ENCODE measurements around the gene SUCLG2. TPM values are rescaled to one million over a fixed set of nuclear protein-coding genes. Genes with fewer than 3 reads are reported as not detected.
"Not testable (repeated sequence)": the region's sequence is repeated elsewhere in the genome, so short reads cannot be mapped to it uniquely, and the experiment has no call there.

Gene SUCLG2
- total RNA-seq, 1 donor: 1.3 TPM

DNA sequence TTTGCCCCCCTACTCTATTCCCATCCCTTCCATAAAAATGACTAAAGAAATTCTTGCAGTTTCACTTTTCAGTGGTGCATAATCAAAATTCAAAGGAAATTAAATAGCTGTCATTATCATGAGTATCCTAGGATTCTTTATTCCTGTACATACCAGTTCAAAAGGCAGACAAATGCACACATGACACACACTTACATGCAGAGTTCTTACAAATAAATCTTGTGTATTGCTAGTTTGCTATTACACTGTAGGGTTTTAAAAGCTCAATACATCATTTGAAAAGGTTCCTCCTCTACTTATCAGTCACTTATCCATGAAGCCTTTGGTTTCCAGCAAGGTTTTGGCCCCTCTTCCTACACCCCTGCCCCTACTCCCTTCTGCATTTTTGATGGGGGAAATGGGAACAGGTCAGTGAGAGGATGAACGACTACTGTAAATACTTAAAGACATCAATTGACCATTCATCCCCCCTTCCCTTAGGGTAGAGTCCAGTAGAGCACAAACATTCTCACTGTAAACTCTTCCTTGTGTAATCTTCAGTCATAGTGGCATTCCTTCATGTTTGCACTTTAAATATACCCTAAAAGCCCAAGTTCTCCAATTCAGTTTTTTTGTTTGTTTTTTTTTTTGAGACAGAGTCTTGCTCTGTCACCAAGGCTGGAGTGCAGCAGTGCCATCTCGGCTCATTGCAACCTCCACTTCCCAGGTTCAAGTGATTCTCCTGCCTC is 92.6 kb downstream of the SUCLG2 start:
- DNase-seq (ENCODE audit: low read depth in 2 of 3, low spot score in 2 of 3): no peak

DNA sequence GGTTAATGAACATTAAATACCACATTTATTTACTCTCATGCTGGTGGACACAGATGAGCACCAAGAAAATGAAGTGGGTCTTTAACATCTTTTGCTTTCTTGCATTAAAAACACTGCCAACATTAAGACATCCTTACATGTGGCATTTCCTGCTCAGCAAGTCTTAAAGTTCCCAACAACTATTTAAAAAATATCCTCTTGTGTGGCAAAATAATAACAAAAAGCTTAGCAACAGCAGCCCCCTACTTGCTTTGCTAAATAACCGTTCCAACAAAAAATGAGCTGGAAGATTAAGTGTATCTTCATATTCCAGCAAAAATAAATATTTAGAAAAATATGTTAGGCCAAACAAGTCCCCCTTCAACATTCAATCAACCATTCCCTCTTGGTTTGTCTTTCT is 93.1 kb downstream of the SUCLG2 start:
- no peak for DNase-seq (ENCODE audit: low read depth in 2 of 3, low spot score in 2 of 3)

DNA sequence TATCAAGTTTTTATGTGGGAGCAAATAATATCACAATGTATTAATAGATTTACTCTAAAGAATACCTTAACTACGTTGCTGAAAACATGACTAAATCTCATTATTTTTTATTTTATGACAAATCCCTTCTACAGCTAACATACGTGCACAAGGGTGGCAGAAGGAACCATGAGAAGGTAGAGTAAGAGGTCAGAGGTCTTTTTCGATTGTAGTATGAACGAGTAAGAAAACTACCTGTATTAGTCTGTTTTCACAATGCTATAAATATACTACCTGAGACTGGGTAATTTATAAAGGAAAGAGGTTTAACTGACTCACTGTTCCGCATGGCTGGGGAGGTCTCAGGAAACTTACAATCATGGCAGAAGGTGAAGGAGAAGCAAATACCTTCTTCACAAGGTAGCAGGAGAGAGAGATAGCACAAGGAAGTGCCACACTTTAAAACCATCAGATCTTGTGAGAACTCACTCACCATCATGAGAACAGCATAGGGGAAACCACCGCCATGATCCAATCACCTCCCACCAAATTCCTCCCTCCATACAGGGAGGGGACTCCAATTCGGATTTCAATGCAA is 95.3 kb downstream of the SUCLG2 start:
- no peak for DNase-seq (ENCODE audit: low read depth in 2 of 3, low spot score in 2 of 3)

DNA sequence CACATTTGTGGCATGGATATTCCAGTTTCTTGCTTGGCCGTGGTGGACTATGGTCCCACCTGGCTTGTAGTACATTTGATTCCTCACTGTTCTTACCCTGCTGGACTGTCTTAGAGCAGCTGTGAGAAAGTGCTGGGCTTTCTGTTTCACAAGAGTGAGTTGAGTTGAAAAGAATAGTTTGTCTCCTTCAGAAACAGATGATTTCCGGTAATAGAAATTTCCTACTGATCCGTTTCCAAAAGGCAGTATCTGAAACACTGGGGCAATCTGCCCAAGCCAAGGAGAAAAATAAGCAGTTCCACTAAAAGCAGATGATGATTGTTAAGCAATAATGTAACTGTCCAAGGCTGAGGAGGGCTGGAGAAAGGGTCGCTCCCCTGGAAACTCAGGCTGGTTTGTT is 96.0 kb downstream of the SUCLG2 start:
- no peak for DNase-seq (ENCODE audit: low read depth in 2 of 3, low spot score in 2 of 3)

DNA sequence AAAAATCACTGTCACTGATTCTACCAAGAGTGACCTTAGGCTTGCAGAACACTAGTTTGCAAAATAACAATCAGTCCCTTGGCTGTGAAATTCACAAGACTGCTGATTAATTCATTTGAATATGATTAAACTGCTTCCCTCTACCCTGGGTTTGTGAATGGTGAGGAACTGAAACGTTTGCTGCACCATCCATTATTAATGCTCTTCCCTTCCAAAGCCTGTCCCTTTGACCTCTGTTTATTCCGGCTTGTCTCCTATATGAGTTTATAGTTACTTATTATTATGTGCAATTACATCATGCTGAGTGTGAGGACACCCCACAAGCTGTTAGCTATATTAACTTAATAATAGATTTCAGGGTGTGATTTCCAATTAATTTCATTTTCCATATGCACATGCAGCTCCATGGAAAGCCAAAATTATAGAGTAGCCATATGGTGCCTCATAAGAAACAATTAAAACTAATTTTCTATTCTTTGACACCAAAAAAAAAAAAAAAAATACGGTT is 96.5 kb downstream of the SUCLG2 start:
- DNase-seq (ENCODE audit: low read depth in 2 of 3, low spot score in 2 of 3): no peak

DNA sequence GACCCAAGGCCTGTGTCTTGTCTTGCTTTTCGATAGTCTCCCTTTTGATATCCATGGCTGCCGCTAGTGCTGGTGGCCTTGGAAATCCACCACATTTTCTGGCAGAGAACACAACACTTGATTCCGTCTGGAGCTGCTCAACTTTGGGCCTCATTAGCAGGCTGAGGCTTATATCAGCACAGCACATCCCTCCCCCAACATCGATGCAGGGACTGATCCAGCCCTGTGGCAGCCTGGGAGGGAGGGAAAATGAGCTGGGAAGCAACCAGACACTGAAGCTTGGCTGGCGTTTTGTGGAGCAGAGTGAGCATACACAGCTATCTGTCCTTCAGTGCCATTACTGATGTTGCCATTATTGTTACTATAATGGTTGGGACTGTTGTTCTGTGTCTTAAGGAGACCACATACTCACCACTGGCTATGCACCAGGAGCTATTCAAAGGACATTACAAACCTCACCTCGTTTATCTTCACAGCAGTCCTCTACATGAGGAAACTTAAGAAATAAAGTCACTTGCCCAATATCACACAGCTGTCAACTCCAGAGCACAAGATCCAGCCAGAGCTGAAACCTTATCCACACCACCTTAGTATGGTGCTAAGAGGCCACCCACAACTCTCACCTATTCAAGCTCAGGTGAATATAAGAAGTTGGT is 102.9 kb downstream of the SUCLG2 start:
- no peak for DNase-seq (ENCODE audit: low read depth in 2 of 3, low spot score in 2 of 3)

DNA sequence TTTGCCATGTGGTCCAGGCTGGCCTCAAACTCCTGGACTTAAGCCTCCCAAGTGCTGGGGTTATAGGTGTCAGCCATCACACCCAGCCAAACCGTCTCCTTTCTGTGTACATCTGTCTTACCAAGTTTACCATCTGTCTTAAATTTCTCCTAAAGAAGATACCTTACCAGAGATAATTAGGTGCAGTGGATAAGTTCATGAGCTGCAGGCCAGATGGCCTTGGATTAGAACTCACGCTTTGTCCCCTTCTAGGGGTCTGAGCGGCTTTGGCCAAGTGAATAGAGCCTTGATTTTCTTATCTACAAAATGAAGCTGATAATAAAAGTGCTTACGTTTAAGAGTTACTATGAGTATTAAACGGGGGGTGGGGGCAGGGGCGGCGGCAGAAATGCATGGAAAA is 103.9 kb downstream of the SUCLG2 start:
- no peak for DNase-seq (ENCODE audit: low read depth in 2 of 3, low spot score in 2 of 3)

DNA sequence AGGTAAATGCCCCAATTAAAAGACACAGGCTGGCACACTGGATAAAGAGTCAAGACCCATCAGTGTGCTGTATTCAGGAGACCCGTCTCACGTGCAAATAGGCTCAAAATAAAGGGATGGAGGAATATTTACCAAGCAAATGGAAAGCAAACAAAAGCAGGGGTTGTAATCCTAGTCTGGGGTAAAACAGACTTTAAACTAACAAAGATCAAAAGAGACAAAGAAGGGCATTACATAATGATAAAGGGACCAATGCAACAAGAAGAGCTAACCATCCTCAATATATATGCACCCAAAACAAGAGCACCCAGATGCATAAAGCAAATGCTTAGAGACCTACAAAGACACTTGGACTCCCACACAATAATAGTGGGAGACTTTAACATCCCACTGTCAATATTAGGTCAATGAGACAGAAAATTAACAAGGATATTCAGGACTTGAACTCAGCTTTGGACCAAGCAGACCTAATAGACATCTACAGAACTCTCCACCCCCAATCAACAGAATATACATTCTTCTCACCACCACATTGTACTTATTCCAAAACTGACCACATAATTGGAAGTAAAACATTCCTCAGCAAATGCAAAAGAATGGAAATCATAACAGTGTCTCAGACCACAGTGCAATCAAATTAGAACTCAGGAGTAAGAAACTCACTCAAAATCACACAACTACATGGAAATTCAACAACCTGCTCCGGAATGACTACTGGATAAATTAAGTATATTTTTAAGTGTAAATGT is 111.7 kb downstream of the SUCLG2 start:
- not testable (repeated sequence) for DNase-seq (ENCODE audit: low read depth in 2 of 3, low spot score in 2 of 3)

DNA sequence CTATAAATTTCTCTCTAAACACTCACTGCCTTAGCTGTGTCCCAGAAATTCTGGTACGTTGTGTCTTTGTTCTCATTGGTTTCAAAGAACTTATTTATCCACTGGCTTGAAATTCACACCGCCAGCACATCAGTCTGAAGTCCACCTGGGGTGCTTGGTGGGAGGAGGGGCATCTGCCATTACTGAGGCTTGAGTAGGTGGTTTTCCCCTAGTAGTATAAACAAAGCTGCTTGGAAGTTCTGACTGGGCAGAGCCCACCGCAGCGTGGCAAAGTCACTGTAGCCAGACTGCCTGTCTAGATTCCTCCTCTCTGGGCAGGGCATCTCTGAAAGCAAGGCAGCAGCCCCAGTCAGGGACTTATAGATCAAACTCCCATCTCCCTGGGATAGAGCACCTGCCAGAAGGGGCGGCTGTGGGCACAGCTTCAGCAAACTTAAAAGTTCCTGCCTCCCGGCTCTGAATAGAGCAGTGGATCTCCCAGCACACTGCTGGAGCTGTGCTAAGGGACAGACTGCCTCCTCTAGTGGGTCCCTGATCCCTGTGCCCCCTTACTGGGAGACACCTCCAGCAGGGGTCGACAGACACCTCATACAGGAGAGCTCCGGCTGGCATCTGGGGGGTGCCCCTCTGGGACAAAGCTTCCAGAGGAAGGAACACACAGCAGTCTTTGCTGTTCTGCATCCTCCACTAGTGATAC is 114.1 kb downstream of the SUCLG2 start:
- DNase-seq (ENCODE audit: low read depth in 2 of 3, low spot score in 2 of 3): no peak

DNA sequence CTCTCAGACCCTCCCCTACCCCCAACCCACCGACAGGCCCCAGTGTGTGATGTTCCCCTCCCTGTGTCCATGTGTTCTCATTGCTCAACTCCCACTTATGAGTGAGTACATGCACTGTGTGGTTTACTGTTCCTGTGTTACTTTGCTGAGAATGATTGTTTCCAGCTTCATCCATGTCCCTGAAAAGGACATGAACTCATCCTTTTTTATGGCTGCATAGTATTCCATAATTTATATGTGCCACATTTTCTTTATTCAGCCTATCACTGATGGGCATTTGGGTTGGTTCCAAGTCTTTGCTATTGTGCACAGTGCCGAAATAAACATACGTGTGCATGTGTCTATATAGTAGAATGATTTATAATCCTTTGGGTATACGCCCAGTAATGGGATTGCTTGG is 117.2 kb downstream of the SUCLG2 start:
- DNase-seq (ENCODE audit: low read depth in 2 of 3, low spot score in 2 of 3): not testable (repeated sequence)

DNA sequence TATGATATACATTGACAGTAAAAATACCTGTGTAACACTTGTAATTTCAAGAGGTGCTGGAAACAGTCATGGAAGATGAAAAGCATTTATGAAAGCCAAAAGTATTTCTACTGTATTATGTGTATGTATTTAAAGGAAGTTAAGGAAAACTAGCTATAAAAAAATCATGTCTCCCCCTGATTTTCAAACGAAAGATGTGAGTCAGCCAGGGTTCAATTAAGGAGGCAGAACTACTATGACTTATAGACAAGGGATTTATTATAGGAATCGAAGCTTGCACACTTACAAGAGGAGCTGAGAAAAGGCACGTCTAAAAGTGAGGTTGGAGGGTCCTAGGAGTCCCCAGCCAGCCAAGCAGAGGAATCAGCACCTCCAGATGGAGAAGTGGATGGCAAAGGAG is 119.4 kb downstream of the SUCLG2 start:
- no peak for DNase-seq (ENCODE audit: low read depth in 2 of 3, low spot score in 2 of 3)

DNA sequence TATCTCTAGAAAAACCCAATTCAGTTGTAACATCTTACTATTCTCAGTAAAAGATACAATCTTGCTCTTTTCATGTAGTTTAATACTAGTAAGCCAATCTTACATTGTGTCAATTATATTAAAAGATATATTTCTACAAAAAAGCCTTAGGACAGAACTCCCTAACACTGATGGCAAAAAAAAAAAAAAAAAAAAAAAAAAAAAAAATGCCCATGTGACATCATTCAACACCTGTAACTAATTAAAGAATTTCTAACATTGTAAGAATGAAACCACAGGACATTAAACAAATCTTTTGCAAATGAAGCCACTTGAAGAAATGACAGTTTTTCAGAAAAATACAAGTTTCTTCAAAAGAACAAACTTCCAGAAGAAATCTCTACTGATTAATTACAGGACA is 119.8 kb downstream of the SUCLG2 start:
- no peak for DNase-seq (ENCODE audit: low read depth in 2 of 3, low spot score in 2 of 3)

DNA sequence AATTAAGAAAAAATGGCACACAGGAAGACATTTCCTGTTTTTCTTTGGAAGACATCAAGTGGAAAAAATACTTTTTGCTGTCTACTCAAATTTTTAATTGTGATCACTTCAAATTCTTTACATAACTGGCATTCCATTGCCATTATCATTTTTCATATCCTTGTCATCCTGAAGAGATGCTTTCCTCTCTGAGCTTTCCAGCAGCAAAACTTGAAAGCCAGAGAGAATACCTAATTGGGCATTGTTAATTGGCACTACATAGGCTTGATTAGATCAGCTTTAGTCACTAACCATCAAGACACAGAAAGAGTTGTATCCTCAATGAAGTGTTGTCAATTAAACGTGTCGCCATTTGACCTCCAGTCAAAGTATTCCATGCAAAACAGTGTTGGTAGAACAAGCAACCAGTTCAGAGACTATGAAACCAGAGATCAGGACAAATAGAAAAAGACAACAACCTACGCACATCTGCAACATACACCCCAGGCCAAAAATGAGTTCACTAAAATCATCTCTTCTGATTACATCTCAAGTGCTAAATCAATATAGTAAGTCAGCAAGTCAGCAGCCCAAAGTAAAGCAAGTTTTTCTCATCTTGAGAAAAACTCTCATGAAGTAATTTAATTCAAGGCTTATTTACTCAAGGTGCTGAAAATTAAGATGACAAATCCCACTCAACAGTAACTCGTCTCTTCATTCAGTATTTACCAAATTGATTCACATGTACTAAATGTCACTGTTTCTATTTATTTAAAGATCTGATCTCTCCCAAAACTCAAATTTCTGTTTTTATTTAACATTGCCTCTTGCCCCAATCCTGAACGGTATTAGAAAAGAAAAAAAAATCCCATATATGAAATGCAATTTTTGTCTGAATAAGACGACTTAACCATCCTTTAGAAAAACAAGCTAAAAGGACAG is 123.0 kb downstream of the SUCLG2 start:
- DNase-seq (ENCODE audit: low read depth in 2 of 3, low spot score in 2 of 3): no peak

DNA sequence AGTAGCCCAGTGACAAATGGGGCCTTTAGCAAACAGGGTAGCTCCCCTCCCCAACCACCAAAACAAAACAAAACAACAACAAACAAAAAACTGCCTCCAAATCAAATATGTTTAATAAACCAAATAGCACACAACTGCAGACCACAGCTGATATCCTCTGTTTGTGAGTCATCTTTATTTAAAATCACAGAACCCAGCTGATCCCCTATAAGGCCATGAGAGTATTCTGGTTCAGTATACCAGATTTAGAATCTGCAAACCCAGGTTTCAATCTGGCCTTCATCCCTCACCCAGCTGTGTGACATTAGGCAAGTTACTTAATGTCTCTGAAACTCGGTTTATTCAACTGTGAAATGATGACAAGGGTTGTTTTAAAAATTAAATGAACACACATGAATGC is 124.5 kb downstream of the SUCLG2 start:
- DNase-seq (ENCODE audit: low read depth in 2 of 3, low spot score in 2 of 3): no peak

DNA sequence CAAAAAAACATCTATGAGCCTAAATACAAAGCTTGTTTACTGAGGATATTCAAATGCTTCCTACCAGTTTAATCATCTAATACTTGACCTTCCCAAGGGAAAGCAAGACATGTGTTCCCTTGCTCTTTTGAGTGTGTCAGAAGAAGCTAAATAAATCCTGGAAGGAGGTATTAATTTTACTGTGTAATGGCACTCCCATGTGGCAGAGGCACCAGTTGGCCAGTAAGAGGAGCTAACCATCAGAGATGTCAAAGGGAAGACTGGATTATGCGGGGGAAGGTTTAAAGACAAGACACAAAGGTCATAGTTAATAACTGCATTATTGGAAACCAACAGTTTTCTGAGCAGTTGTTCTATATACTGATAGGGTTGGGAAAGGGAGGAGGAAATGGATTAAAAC is 125.1 kb downstream of the SUCLG2 start:
- no peak for DNase-seq (ENCODE audit: low read depth in 2 of 3, low spot score in 2 of 3)

DNA sequence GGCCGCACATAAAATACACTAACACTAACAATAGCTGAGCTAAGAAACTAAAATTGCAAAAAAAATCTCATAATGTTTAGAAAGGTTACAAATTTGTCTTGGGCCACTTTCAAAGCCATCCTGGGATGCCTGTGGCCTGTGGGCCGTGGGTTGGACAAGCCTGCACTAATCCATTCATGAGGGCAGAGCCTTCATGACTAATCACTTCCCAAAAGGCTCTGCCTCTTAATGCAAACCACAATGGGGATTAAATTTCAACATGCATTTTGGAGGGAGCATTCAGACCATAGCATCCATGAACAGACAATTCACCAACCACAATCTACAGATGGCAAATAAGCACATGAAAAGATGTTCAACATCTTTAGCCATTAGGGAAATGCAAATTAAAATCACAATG is 128.2 kb downstream of the SUCLG2 start:
- DNase-seq (ENCODE audit: low read depth in 2 of 3, low spot score in 2 of 3): no peak

DNA sequence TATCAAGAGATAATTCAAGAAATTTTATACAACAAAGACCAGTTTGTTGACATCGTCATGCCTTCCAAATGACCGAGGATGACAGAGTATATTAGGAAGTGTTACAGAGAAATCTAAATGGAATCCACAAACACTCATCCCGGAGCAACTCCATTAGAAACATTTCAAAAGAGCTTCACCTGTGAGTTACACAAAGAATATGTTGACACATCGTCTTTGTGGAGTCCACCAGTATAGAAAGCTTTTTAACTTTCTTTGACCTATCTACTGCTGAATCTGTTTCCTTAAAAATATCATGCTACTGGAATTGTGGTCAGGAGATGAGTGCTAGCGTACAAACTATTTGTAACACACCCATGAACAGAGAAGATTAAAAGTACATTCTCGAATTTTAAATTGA is 130.4 kb downstream of the SUCLG2 start:
- DNase-seq (ENCODE audit: low read depth in 2 of 3, low spot score in 2 of 3): no peak

DNA sequence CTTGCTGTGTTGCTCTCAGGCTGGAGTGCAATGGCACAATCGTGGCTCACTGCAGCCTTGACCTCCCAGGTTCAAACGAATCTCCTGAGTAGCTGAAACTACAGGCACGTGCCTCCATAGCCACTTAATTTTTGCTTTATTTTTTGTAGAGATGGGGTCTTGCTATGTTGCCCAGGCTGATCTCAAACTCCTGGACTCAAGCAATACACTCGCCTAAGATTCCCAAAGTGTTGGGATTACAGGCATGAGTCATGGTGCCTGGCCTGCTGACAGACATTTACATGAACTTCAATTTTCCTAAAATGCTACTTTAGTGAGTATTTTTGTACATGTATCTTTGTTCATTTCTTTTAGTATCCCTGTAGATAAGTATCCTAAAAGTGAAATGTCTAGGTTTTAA is 132.3 kb downstream of the SUCLG2 start:
- DNase-seq (ENCODE audit: low read depth in 2 of 3, low spot score in 2 of 3): no peak

DNA sequence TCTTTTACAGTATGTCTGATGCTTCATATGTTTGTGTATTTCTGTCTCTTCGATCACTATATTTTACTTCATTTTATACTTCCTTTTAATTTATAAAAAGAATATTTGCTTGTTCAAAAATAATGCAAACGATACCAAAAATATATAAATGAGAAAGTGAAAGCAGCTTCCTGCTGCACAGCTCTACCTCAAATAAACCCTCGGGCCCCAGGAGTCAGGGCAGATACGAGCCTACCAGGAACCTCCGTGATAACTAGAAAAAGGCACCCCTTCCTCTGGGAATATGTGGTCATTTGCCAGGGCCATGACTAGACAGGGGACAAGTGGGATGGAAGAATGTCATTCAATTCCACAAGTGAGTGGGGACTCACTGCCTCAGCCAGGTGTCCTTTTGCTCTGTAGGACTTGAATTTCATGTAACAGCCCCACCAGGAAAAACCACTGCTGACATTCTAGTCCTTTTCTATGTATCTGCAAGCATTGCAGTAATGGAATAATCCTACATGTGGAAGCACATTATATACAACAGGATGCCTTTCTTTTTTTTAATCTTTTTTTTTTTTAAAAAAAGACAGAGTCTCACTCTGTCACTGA is 133.3 kb downstream of the SUCLG2 start:
- DNase-seq (ENCODE audit: low read depth in 2 of 3, low spot score in 2 of 3): no peak
